Testis (tissue), 2 donors: ENCODE data around the gene ECD.

Experiments used
- CTCF ChIP-seq, 3 experiments: fragments of 450-650 bp in 2 of 3; fragments of 200-600 bp in 1 of 3; sonication (generic) in 1 of 3; IDR thresholded peaks; one replicate each; pipeline ENCODE4 v1.5.1; 2016 to 2019; ENCODE audit warnings: antibody characterized with exemption in 3 of 3, mild to moderate bottlenecking in 2 of 3, moderate library complexity in 1 of 3
- POLR2A ChIP-seq: fragments of 450-650 bp; IDR thresholded peaks from one replicate; pipeline ENCODE4 v1.6.1; 2017; ENCODE audit warnings: antibody characterized with exemption, mild to moderate bottlenecking, moderate library complexity

GRCh38 chr10:73215749-73216148, 47.9 kb upstream of the ECD start:
- TF ChIP-seq CTCF (IDR thresholded peaks at IDR 0.05) (no peak), POLR2A (no peak)
